Activated naive CD4-positive, alpha-beta T cell treated with anti-CD3 and anti-CD28 coated beads, Interleukin-2, amount 10 ng/mL, durations not matched to agents 7 days and 5 days (primary cell): ENCODE measurements around the gene PRDM8.
"Not testable (repeated sequence)": the region's sequence is repeated elsewhere in the genome, so short reads cannot be mapped to it uniquely, and the experiment has no call there.

ENCODE experiments used
- CTCF ChIA-PET: fragments of 350-600 bp; sonication (Branson Sonifier 250); formaldehyde crosslinking; loops from one replicate; lab custom pipeline; 2021; ENCODE audit warnings: antibody characterized with exemption; lab: Charles Lee
- DNase-seq: peaks from one replicate; pipeline ENCODE4 v3.0.0-alpha.2; 2020
- H3K27ac Mint-ChIP-seq: one replicate; pipeline ENCODE4 v1.8.0; 2021; ENCODE audit warnings: mild to moderate bottlenecking, moderate library complexity, mixed read lengths
- H3K27me3 Mint-ChIP-seq: one replicate; pipeline ENCODE4 v1.8.0; 2021; ENCODE audit warnings: mild to moderate bottlenecking, mixed read lengths
- H3K36me3 Mint-ChIP-seq: one replicate; pipeline ENCODE4 v1.8.0; 2021; ENCODE audit warnings: mixed read lengths
- H3K4me1 Mint-ChIP-seq: one replicate; pipeline ENCODE4 v1.8.0; 2021; ENCODE audit warnings: mixed read lengths
- H3K4me3 Mint-ChIP-seq: one replicate; pipeline ENCODE4 v1.8.0; 2021; ENCODE audit warnings: mild to moderate bottlenecking, moderate library complexity, mixed read lengths
- H3K9me3 Mint-ChIP-seq: one replicate; pipeline ENCODE4 v1.8.0; 2021; ENCODE audit warnings: mixed read lengths

The PRDM8 gene

GRCh38 chr4:80232707-80233370, 35.5 kb downstream of the PRDM8 start:
- Mint-ChIP-seq H3K27me3 (peaks cover 9% of the 10 kb centered on the region), H3K36me3 (no peaks in the 10 kb centered on the region), H3K9me3 (no peaks in the 10 kb centered on the region), H3K27ac (no peak overlapping the region), H3K4me3 (no peak overlapping the region), H3K4me1 (no peaks in the 10 kb centered on the region)
- CTCF ChIA-PET, result no interaction called here
- no peak for DNase-seq

GRCh38 chr4:80233390-80233789, 36.1 kb downstream of the PRDM8 start:
- peaks cover 9% of the 10 kb centered on the region for H3K27me3 Mint-ChIP-seq
- no peak for DNase-seq
- H3K9me3 Mint-ChIP-seq, result no peaks in the 10 kb centered on the region
- no peak overlapping the region for H3K27ac Mint-ChIP-seq
- H3K4me3 Mint-ChIP-seq, result no peak overlapping the region
- no peaks in the 10 kb centered on the region for H3K36me3 Mint-ChIP-seq
- CTCF ChIA-PET, result no interaction called here
- H3K4me1 Mint-ChIP-seq, result no peaks in the 10 kb centered on the region

GRCh38 chr4:80235451-80235850, 38.1 kb downstream of the PRDM8 start:
- Mint-ChIP-seq H3K36me3 (no peaks in the 10 kb centered on the region), H3K27ac (no peak overlapping the region), H3K4me3 (no peak overlapping the region), H3K4me1 (no peaks in the 10 kb centered on the region), H3K9me3 (no peaks in the 10 kb centered on the region), H3K27me3 (peaks cover 6% of the 10 kb centered on the region)
- CTCF ChIA-PET, result no interaction called here
- DNase-seq, result no peak

- no peak for DNase-seq
- no peaks in the 10 kb centered on the region for H3K36me3 Mint-ChIP-seq
- peaks cover 4% of the 10 kb centered on the region for H3K27me3 Mint-ChIP-seq
- H3K4me1 Mint-ChIP-seq, result no peaks in the 10 kb centered on the region
- H3K9me3 Mint-ChIP-seq, result no peaks in the 10 kb centered on the region
- no peak overlapping the region for H3K4me3 Mint-ChIP-seq
- no peak overlapping the region for H3K27ac Mint-ChIP-seq
- CTCF ChIA-PET, result no interaction called here
Measured at GRCh38 chr4:80237992-80238391, 40.7 kb downstream of the PRDM8 start.

- Mint-ChIP-seq H3K27ac (no peak overlapping the region), H3K36me3 (no peaks in the 10 kb centered on the region), H3K27me3 (peaks cover 7% of the 10 kb centered on the region), H3K9me3 (no peaks in the 10 kb centered on the region), H3K4me3 (no peak overlapping the region), H3K4me1 (no peaks in the 10 kb centered on the region)
- DNase-seq, result no peak
- CTCF ChIA-PET, result no interaction called here
Measured at GRCh38 chr4:80239480-80240150, 42.3 kb downstream of the PRDM8 start.

- no peak for DNase-seq
- no peak overlapping the region for H3K4me3 Mint-ChIP-seq
- peaks cover 4% of the 10 kb centered on the region for H3K27me3 Mint-ChIP-seq
- H3K27ac Mint-ChIP-seq, result no peak overlapping the region
- no peaks in the 10 kb centered on the region for H3K4me1 Mint-ChIP-seq
- no peaks in the 10 kb centered on the region for H3K9me3 Mint-ChIP-seq
- no peaks in the 10 kb centered on the region for H3K36me3 Mint-ChIP-seq
- CTCF ChIA-PET, result no interaction called here
Measured at GRCh38 chr4:80240976-80241375, 43.7 kb downstream of the PRDM8 start.

- Mint-ChIP-seq H3K4me3 (no peak overlapping the region), H3K4me1 (no peaks in the 10 kb centered on the region), H3K9me3 (no peaks in the 10 kb centered on the region), H3K36me3 (no peaks in the 10 kb centered on the region), H3K27ac (no peak overlapping the region), H3K27me3 (peaks cover 3% of the 10 kb centered on the region)
- DNase-seq, result no peak
- CTCF ChIA-PET, result no interaction called here
Measured at GRCh38 chr4:80243274-80244018, 46.1 kb downstream of the PRDM8 start.

- DNase-seq, H3K36me3 Mint-ChIP-seq, H3K9me3 Mint-ChIP-seq, H3K27ac Mint-ChIP-seq, H3K4me1 Mint-ChIP-seq, CTCF ChIA-PET, H3K4me3 Mint-ChIP-seq, H3K27me3 Mint-ChIP-seq: not testable (repeated sequence)
Measured at GRCh38 chr4:80247484-80247883, 50.2 kb downstream of the PRDM8 start.

GRCh38 chr4:80249144-80249543, 51.8 kb downstream of the PRDM8 start:
- H3K9me3 Mint-ChIP-seq, result no peaks in the 10 kb centered on the region
- CTCF ChIA-PET, result no interaction called here
- H3K27me3 Mint-ChIP-seq, result no peaks in the 10 kb centered on the region
- no peak for DNase-seq
- no peaks in the 10 kb centered on the region for H3K4me1 Mint-ChIP-seq
- no peak overlapping the region for H3K4me3 Mint-ChIP-seq
- no peak overlapping the region for H3K27ac Mint-ChIP-seq
- H3K36me3 Mint-ChIP-seq, result no peaks in the 10 kb centered on the region

- Mint-ChIP-seq H3K27ac (no peak overlapping the region), H3K27me3 (peaks cover 8% of the 10 kb centered on the region), H3K36me3 (no peaks in the 10 kb centered on the region), H3K4me1 (no peaks in the 10 kb centered on the region), H3K9me3 (no peaks in the 10 kb centered on the region), H3K4me3 (no peak overlapping the region)
- CTCF ChIA-PET, result interaction anchor here (0.5 kb wide), 1 partner anchor 683 kb away, joined by 3 read pairs; no protein-coding TSS in a partner anchor
- DNase-seq, result no peak
Measured at GRCh38 chr4:80252427-80252826, 55.1 kb downstream of the PRDM8 start.

GRCh38 chr4:80252953-80253352, 55.6 kb downstream of the PRDM8 start:
- H3K9me3 Mint-ChIP-seq, result no peaks in the 10 kb centered on the region
- H3K27ac Mint-ChIP-seq, result no peak overlapping the region
- CTCF ChIA-PET, result no interaction called here
- no peaks in the 10 kb centered on the region for H3K36me3 Mint-ChIP-seq
- H3K27me3 Mint-ChIP-seq, result peaks cover 13% of the 10 kb centered on the region
- no peak for DNase-seq
- H3K4me3 Mint-ChIP-seq, result no peak overlapping the region
- no peaks in the 10 kb centered on the region for H3K4me1 Mint-ChIP-seq

GRCh38 chr4:80253510-80253909, 56.2 kb downstream of the PRDM8 start:
- Mint-ChIP-seq H3K4me3 (no peak overlapping the region), H3K4me1 (no peaks in the 10 kb centered on the region), H3K27ac (no peak overlapping the region), H3K9me3 (no peaks in the 10 kb centered on the region), H3K36me3 (no peaks in the 10 kb centered on the region), H3K27me3 (peaks cover 15% of the 10 kb centered on the region)
- CTCF ChIA-PET, result interaction anchor here (0.7 kb wide), 1 partner anchor 354 kb away, joined by 3 read pairs; no protein-coding TSS in a partner anchor
- DNase-seq, result no peak
